HepG2 (cell line): ENCODE data around the gene HDLBP. TPM values are rescaled to one million over a fixed set of nuclear protein-coding genes. Genes with fewer than 3 reads are reported as not detected.

ENCODE experiments used
- ARNTL ChIP-seq: sonication (generic); formaldehyde crosslinking; IDR thresholded peaks from 2 replicates; pipeline ENCODE4 v1.4.0; 2020; ENCODE audit warnings: mild to moderate bottlenecking, missing genetic modification reagents
- ATM ChIP-seq: fragments of 450-650 bp; IDR thresholded peaks from 2 replicates; pipeline ENCODE4 v1.7.1; 2017; ENCODE audit warnings: mild to moderate bottlenecking, borderline replicate concordance
- FLYWCH1 ChIP-seq: sonication (generic); formaldehyde crosslinking; IDR thresholded peaks from 2 replicates; pipeline ENCODE4 v1.8.1; 2023; ENCODE audit warnings: mild to moderate bottlenecking, missing genetic modification reagents
- HNF4A ChIP-seq: sonication (generic); formaldehyde crosslinking; IDR thresholded peaks from 2 replicates; pipeline ENCODE4 v1.4.0; 2020; ENCODE audit warnings: missing genetic modification reagents
- HNRNPK ChIP-seq: fragments of 200-400 bp; formaldehyde crosslinking; IDR thresholded peaks from 2 replicates; pipeline ENCODE4 v1.6.1; 2018; ENCODE audit warnings: low read length, low read depth, moderate library complexity, mild to moderate bottlenecking; ENCODE audit not compliant: poor library complexity, severe bottlenecking
- HNRNPLL ChIP-seq: fragments of 200-400 bp; formaldehyde crosslinking; IDR thresholded peaks from 2 replicates; pipeline ENCODE4 v1.6.1; 2017; ENCODE audit warnings: mild to moderate bottlenecking, low read depth, low read length; ENCODE audit not compliant: poor library complexity, severe bottlenecking
- IRX3 ChIP-seq: sonication (generic); formaldehyde crosslinking; IDR thresholded peaks from 2 replicates; pipeline ENCODE4 v1.8.1; 2023; ENCODE audit warnings: mild to moderate bottlenecking, low read depth, missing genetic modification reagents, borderline replicate concordance
- KDM6A ChIP-seq: IDR thresholded peaks from 2 replicates; pipeline ENCODE4 v1.6.1; 2016; ENCODE audit warnings: low read depth
- ZSCAN29 ChIP-seq: sonication (generic); formaldehyde crosslinking; conservative IDR thresholded peaks from 2 replicates; pipeline ENCODE4 v1.4.0; 2020; ENCODE audit warnings: mild to moderate bottlenecking, missing genetic modification reagents
- polyA plus RNA-seq, 8 experiments: library from polyadenylated mRNA; depleted of rRNA in 3 of 8; stranded (reverse) in 7 of 8; unstranded in 1 of 8; fragments of >200 nt; fragmentation: Illumina TruSeq in 4 of 8; extraction: Trizol in 4 of 8; gene quantifications; 2 replicates each; pipeline versions ENCODE4 v1.2.1 to v1.2.3, GENCODE V29; 2011 to 2016; ENCODE audit warnings: low read depth in 4 of 8, missing spikeins in 1 of 8, mixed read lengths in 1 of 8; ENCODE audit not compliant: insufficient read depth in 1 of 8
- total RNA-seq, 5 experiments: library from RNA; depleted of rRNA; stranded (reverse); fragments of >200 nt; fragmentation: Illumina TruSeq; extraction: Trizol; gene quantifications; 2 replicates each; pipeline ENCODE4 v1.2.3, GENCODE V29; 2016; ENCODE audit warnings: low read depth in 1 of 5
- TF ChIP-seq, protein P1 (sequence below): sonication (generic); formaldehyde crosslinking; IDR thresholded peaks from 2 replicates; pipeline ENCODE4 v1.5.1; 2020; ENCODE audit warnings: mild to moderate bottlenecking, missing genetic modification reagents, borderline replicate concordance
- TF ChIP-seq, protein P2 (sequence below), 2 experiments: IDR thresholded peaks; 2 replicates each; pipeline ENCODE4 v1.6.1; 2011 to 2012; ENCODE audit warnings: low read length in 2 of 2, borderline replicate concordance in 1 of 2, low read depth in 1 of 2, mild to moderate bottlenecking in 1 of 2, moderate library complexity in 1 of 2
- TF ChIP-seq, protein P3 (sequence below): sonication (generic); formaldehyde crosslinking; conservative IDR thresholded peaks from 2 replicates; pipeline ENCODE4 v1.8.0; 2022; ENCODE audit warnings: mild to moderate bottlenecking, moderate library complexity, missing genetic modification reagents

Gene HDLBP
- total and polyA plus RNA-seq, 2 of the 13 experiments (the other 11 are each of a cell fraction or from before 2014, with no cell fraction given): 464 to 707 TPM

DNA sequence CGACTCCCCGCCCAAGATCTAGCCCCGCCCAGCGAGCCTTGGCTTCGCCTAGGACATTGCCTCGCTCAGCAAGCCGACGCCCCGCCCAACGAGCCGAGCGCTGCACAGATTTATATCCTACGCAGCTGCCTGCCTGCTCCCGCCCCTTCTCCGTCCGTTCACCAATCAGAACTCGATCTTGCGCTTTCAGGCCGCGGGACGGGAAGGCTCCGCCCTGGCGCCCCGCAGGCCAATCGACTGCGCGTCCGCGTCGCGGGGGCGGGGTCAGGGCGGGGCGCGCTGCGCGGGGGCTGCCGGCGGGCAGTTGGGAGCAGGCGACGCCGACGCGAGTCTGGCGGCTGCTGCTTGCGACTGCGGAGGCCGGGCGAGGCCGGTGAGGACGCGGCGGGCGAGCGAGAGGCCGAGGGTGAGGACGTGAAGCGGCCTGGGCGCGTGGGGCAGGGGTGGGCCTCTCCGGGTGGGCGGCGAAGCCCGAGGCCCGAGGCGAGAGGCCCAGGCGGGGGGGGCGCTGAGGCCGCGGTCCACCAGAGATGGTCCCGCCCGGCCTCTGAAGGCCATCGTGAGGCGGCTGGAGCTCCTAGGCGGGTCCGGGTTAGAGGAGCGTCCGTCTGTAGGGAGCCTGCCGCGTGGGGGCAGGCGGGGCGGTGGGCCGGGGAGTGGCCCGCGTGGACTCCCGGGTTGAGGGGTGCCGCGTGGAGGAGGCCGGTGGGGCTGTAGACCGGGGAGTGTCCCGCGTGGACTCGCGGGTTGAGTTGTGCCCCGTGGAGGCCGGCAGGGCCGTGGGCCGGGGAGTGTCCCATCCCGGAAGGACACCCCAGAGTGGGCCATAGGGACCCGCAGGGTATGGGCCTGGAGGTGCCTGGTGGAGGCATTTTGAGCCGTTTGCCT lies 40.8 kb upstream of the HDLBP start, which contains the start of gene FARP2 (continued):
- peak; percentile 81 for TF ChIP-seq HNRNPK
- no peak for TF ChIP-seq KDM6A
- no peak for TF ChIP-seq FLYWCH1 (CRISPR knock-in tag)
- TF ChIP-seq ATM: no peak
- TF ChIP-seq, protein P1, sequence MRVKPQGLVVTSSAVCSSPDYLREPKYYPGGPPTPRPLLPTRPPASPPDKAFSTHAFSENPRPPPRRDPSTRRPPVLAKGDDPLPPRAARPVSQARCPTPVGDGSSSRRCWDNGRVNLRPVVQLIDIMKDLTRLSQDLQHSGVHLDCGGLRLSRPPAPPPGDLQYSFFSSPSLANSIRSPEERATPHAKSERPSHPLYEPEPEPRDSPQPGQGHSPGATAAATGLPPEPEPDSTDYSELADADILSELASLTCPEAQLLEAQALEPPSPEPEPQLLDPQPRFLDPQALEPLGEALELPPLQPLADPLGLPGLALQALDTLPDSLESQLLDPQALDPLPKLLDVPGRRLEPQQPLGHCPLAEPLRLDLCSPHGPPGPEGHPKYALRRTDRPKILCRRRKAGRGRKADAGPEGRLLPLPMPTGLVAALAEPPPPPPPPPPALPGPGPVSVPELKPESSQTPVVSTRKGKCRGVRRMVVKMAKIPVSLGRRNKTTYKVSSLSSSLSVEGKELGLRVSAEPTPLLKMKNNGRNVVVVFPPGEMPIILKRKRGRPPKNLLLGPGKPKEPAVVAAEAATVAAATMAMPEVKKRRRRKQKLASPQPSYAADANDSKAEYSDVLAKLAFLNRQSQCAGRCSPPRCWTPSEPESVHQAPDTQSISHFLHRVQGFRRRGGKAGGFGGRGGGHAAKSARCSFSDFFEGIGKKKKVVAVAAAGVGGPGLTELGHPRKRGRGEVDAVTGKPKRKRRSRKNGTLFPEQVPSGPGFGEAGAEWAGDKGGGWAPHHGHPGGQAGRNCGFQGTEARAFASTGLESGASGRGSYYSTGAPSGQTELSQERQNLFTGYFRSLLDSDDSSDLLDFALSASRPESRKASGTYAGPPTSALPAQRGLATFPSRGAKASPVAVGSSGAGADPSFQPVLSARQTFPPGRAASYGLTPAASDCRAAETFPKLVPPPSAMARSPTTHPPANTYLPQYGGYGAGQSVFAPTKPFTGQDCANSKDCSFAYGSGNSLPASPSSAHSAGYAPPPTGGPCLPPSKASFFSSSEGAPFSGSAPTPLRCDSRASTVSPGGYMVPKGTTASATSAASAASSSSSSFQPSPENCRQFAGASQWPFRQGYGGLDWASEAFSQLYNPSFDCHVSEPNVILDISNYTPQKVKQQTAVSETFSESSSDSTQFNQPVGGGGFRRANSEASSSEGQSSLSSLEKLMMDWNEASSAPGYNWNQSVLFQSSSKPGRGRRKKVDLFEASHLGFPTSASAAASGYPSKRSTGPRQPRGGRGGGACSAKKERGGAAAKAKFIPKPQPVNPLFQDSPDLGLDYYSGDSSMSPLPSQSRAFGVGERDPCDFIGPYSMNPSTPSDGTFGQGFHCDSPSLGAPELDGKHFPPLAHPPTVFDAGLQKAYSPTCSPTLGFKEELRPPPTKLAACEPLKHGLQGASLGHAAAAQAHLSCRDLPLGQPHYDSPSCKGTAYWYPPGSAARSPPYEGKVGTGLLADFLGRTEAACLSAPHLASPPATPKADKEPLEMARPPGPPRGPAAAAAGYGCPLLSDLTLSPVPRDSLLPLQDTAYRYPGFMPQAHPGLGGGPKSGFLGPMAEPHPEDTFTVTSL: no peak
- TF ChIP-seq HNRNPLL: peak; percentile 80
- TF ChIP-seq, protein P2, sequence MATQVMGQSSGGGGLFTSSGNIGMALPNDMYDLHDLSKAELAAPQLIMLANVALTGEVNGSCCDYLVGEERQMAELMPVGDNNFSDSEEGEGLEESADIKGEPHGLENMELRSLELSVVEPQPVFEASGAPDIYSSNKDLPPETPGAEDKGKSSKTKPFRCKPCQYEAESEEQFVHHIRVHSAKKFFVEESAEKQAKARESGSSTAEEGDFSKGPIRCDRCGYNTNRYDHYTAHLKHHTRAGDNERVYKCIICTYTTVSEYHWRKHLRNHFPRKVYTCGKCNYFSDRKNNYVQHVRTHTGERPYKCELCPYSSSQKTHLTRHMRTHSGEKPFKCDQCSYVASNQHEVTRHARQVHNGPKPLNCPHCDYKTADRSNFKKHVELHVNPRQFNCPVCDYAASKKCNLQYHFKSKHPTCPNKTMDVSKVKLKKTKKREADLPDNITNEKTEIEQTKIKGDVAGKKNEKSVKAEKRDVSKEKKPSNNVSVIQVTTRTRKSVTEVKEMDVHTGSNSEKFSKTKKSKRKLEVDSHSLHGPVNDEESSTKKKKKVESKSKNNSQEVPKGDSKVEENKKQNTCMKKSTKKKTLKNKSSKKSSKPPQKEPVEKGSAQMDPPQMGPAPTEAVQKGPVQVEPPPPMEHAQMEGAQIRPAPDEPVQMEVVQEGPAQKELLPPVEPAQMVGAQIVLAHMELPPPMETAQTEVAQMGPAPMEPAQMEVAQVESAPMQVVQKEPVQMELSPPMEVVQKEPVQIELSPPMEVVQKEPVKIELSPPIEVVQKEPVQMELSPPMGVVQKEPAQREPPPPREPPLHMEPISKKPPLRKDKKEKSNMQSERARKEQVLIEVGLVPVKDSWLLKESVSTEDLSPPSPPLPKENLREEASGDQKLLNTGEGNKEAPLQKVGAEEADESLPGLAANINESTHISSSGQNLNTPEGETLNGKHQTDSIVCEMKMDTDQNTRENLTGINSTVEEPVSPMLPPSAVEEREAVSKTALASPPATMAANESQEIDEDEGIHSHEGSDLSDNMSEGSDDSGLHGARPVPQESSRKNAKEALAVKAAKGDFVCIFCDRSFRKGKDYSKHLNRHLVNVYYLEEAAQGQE (IDR thresholded peaks at IDR 0.05; ENCODE audit: borderline replicate concordance in 1 of 2, low read depth in 1 of 2, low read length in 2 of 2): peak in 1 of 2 experiments; percentile 77; a peak in 1 of 4 replicates
- no peak for TF ChIP-seq ZSCAN29 (CRISPR knock-in tag)
- 0 out of 2 replicates have a peak, but pooled peaks have one; percentile 69 for TF ChIP-seq IRX3 (CRISPR knock-in tag)
- no peak for TF ChIP-seq HNF4A (CRISPR knock-in tag)
- TF ChIP-seq ARNTL: peak; percentile 34; the same call in 1 of the 2 replicates
- TF ChIP-seq, protein P3, sequence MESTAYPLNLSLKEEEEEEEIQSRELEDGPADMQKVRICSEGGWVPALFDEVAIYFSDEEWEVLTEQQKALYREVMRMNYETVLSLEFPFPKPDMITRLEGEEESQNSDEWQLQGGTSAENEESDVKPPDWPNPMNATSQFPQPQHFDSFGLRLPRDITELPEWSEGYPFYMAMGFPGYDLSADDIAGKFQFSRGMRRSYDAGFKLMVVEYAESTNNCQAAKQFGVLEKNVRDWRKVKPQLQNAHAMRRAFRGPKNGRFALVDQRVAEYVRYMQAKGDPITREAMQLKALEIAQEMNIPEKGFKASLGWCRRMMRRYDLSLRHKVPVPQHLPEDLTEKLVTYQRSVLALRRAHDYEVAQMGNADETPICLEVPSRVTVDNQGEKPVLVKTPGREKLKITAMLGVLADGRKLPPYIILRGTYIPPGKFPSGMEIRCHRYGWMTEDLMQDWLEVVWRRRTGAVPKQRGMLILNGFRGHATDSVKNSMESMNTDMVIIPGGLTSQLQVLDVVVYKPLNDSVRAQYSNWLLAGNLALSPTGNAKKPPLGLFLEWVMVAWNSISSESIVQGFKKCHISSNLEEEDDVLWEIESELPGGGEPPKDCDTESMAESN (CRISPR knock-in tag): 0 out of 2 replicates have a peak, but pooled peaks have one; percentile 62
